NAMALWA (cell line): ENCODE data around the gene GCN1.
A peak's percentile ranks its signal among the peaks of the same experiment; 100 is the strongest.
"Not testable (repeated sequence)": the region's sequence is repeated elsewhere in the genome, so short reads cannot be mapped to it uniquely, and the experiment has no call there.

Source experiments
- DNase-seq: peaks from one replicate; pipeline ENCODE4 v3.0.0-alpha.2; 2015; ENCODE audit warnings: low spot score

The GCN1 gene

DNA sequence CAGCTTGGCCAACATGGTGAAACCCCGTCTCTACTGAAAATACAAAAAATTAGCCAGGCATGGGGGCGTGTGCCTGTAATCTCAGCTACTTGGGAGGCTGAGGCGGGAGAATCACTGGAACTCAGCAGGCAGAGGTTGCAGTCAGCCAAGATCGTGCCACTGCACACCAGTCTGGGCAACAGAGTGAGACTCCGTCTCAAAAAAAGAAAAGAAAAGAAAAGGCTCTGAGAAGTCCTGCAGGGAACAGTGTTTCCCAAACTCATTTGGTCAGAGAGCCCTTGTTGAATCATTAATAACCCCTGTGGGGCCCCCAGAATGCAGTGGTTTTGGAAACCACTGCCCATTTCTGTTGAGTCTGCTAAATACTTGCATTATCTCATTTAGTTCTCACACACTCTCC lies 18.7 kb upstream of the GCN1 start:
- not testable (repeated sequence) for DNase-seq

DNA sequence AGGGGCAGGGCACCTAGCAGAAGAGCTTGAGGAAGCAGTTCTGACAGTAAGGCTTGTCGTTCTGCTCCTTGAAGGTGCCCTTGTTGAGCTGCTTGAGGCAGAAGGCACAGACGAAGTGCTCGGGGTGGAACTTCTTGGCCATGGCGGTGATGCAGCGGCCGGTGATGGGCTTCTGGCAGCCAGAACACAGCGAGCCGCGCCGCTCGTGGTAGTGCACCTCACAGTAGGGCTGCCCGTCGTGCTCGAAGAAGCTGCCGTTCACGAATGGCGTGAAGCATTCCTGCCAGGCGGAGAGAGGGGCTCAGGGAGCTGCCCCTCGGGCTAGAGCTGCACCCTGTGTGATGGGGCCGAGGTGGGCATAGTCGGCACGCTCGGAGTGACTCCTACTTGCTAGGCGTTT lies 17.8 kb upstream of the GCN1 start:
- no peak for DNase-seq

DNA sequence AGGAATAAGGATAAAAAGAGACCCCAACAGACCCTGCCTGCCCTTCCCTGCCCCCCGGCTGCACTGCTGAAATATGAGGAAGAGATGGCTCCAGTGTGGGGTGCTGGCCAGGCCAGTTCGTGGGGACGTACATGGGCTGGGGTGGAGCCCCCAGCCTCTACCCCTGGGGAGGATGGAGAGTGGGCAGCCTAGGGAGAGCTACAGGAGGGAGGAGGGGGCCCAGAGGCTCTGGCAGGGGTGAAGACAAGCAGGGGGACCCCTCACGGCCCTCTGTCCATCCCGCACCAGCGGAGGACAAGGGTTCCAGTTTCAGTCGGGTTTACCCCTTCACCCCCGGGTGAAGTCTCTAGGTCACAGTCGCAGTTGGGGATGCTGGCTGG lies 17.4 kb upstream of the GCN1 start:
- no peak for DNase-seq

DNA sequence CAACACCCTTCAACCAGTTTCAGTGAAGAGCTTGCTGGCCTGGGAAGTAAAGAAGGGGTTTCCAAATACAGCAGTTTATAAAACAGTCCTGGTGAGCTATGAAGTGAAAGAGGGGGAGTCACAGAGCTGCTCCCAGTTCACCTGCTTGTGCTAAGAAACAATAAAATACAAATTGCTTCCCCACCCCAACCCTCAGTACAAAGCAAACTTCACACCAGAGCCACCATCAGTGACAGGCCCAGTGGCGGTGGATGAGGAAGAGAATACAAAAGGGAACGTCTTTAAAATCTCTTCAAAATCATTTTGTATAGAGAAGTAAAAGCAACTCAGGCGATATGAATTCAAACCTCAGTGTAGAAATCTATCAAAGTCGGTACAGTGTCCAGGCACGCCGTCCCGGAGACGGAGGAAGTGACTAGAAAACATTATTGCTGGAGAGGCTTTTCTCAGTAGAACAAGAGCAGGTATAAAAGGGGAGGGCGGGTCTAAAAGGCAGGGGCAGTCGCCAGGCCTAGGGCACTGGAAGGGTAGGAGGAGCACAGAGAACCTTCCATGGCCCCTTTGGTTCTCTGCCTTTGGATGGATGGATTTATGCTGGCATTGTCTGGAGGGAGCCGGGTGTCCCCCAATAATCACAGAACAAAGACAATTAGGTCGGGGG lies 16.9 kb upstream of the GCN1 start:
- DNase-seq = no peak

DNA sequence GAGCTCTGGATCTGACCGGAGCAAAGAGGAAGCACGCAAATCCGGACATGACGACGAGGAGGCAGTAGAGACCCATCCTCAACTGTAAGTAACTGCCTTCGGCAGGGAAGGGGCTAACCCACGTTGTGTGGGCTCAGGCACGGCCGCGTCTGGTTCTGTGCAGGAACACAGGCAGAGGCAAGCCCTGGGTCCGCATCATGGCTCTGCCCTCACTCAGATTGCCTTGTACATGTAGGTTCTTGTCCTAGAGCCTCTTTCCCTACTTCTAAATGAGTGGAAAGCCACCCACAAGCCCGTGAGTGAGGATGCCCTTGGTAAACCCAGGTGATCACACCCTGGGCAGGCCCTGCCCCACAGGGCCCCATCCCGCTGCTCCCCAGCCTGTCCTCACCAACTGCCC lies 15.3 kb upstream of the GCN1 start:
- no peak for DNase-seq

DNA sequence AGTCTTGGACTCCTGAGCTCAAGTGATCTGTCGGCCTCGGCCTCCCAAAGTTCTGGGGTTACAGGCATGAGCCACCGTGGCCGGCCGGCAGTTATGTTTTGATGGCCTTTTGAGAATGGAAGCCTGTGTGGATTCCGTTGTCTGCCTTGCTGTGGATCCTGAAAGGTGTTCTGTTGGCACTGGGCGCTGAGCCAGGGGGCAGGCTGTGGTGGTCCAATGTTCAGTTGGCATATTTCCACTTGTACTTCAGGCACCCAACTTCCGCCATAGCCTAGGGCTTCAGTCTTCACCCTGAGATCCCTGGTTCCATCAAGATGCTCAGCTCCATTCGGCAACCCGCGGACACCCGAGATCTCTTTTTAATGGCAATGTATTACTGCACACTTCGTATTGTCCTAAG lies 12.7 kb upstream of the GCN1 start:
- no peak for DNase-seq

DNA sequence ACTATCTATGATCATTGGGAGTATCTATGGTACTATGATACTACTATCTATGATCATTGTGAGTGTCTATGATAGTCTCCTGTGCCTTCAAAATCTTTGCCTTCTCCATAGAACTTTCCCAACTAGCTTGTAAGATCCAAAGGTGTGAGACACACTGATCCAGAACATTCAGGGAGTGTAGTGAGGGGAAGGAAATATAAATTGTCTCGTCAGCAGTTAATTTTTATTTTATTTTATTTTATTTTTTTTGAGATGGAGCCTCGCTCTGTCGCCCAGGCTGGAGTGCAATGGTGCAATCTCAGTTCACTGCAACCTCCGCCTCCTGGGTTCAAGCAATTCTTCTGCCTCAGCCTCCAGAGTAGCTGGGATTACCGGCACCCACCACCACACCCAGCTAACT lies 12.3 kb upstream of the GCN1 start:
- not testable (repeated sequence) for DNase-seq

DNA sequence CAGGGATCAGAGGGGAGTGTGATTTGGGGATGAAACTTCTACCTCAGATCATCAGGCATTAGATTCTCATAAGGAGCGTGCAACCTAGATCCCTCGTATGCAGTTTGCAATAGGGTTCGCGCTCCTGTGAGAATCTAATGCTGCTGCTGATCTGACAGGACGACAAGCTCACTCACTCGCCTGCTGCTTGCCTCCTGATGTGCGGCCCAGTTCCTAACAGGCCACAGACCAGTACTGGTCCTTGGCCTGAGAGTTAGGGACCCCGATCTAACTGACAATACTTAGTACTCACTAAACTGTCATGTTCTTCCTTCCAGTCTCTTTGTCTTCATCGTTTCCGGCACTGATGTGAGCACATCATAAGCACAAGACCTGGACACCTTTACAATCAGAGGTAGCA lies 11.7 kb upstream of the GCN1 start:
- DNase-seq = no peak

DNA sequence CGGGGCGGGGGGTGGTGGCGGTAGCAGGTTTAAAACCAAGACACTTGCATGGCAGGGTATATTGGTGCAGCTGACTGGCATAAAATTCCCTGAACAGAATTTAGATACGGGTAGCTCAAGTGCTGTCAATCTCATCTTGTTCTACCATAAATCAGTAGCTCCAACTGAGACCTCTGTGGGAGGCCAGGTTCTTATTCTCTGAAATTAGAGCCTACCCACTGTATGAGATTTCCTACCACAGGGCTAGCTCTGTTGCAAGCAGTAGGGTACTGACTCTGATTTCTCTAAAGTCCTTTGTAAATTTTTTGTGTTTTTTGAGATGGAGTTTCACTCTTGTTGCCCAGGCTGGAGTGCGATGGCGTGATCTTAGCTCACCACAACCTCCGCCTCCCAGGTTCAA lies 9.7 kb upstream of the GCN1 start:
- DNase-seq = no peak

DNA sequence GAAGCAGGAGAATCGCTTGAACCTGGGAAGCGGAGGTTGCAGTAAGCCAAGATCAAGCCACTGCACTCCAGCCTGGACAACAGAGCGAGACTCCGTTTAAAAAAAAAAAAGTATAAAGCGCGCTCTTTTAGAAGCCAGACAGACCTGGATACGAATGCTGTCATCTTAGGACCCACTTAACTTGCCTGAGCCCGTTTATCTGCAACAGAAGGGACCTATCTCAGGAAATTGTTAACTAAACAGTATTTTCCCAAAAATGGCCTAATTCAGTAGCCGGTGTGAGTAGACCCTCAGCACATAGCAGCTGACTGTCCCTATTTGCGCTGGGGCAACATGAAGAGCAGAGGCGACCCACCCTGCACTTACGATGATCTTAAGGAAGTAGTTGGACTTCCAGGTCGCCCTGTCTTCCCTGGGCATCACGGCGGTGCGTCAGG lies 5.9 kb upstream of the GCN1 start:
- peak; percentile 34 for DNase-seq

DNA sequence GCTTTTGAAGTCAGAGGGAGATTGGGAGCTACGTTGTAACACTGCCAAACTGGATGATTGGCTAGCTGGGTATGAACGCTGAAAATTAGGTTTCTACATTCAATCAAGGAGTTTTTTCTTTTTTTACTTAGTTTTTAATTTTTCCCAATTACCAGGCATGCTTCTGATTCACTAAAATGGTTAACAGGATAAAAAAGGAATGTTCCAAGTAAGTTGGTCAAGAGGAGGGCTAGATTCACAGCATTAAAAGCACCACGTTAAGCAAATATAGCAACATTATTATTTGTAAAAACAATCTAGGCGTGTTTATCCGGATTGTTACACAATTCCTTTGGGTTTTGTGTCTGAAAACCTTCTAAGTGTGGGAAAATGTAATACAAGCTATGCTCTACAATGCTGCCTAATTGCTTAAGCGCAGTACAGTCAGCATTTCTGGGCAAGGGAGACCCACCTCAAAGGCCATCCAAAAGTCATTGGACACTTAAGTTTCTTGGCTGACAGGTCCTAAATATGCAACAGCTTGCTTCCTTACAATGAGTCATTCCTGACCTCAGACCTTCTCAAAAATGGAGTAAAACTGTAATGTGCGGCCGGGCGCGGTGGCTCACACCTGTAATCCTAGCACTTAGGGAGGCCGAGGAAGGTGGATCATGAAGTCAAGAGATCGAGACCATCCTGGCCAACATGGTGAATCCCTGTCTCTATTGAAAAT lies 5.2 kb upstream of the GCN1 start:
- DNase-seq = peak; percentile 45

DNA sequence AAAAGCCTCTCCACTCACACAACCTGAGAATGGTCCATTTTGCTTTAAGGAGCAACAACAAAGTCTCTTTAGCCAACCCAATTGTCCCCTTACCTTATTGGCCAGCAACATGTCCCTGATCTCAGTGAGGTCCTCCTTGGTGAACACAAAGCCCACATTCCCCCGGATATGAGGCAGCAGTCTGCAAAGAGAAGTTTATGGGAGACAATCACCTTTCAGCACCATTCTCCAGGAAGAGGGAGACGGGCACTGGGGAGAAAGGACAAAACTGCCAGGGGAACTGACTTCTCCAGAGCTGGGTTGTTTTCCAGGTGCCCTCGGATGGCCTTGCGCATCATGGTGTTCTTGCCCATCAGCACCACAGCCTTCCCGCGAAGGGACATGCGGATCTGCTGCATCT lies 4.5 kb upstream of the GCN1 start:
- peak; percentile 24 for DNase-seq

DNA sequence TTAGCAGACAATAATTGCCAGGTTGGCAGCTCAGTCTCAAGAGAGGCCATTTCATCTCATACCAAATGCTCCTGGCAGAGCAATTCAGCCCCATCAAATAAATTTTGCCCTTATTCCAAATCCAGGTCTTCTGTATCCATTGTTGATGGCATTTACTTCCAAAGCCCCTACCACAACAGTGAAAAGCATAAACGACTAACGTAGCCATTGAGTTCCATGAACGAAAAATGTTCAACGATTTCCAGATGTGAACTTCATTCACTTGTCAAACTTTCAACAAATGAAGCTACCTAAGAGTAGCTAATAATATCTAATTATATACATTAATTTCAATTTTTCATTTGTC lies 3.0 kb upstream of the GCN1 start:
- no peak for DNase-seq

DNA sequence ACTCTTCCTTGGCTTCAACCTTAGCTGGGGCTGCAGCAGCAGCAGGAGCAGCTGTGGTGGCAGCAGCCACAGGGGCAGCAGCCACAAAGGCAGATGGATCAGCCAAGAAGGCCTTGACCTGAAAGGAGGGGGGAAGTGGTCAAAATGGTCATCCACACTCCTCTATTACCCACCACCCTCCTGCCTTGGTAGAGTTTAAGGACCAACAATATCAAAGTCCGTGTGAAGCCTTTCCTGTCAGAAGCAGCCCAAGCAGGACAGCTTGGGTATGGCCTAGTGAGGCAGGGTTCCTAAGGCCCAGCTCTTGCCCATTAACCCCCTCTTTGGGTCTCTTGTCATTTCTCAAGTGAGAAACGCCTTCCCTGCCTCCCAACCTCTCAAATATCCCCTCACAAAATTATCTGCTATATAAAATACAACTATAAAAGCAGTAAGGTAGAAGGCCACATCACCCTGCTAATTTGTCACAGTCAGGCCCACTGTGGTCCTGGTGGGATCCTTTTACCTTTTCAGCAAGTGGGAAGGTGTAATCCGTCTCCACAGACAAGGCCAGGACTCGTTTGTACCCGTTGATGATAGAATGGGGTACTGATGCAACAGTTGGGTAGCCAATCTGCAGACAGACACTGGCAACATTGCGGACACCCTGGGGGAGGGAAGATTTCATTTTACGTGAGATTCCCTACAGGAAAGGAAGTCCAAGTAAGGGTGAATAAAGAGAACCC lies 2.5 kb upstream of the GCN1 start:
- DNase-seq = peak; percentile 34

DNA sequence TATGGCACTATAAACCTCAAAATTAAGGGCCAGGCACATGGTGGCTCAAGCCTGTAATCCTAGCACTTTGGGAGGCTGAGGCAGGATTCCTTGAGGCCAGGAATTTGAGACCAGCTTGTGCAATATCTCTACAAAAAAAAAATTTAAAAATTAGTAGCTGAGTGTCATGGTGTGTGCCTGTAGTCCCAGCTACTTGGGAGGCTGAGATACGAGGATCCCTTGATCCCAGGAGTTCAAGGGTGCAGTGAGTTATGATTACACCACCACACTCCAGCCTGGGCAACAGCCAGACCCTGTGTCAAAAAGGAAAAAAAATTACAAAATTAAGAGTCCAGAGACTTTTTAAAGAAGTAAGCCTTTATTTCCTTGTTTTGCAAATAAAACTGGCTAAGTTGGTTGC lies 1.8 kb upstream of the GCN1 start:
- DNase-seq = no peak

DNA sequence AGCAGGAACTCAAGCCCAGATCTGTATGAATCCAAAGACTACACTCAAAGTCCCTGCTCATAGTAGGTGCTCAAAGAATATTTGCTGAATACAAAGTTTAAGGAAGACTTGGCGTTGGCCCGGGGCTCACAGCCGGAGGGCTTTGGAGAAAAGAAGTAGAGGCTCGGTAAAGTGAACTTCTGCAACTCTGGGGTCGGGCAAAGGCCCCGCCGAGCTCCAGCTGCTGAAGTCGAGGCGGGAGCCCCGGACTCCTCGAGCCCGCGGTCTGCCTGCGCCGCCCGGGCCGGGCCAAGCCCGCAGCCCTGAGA lies 335 bp downstream of the GCN1 start:
- DNase-seq = no peak

DNA sequence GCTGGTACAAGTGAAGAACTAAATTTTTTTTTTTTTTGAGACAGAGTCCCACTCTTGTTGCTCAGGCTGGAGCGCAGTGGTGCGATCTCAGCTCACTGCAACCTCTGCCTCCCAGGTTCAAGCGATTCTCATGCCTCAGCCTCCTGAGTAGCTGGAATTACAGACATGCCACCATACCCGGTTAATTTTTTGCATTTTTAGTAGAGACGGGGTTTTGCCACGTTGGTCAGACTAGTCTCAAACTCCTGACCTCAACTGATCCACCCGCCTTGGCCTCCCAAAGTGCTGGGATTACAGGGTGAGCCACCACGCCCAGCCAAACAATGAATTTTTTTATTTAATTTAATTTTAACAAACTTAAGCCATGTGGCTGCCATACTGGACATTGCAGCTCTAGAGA lies 1.2 kb downstream of the GCN1 start:
- DNase-seq = not testable (repeated sequence)

DNA sequence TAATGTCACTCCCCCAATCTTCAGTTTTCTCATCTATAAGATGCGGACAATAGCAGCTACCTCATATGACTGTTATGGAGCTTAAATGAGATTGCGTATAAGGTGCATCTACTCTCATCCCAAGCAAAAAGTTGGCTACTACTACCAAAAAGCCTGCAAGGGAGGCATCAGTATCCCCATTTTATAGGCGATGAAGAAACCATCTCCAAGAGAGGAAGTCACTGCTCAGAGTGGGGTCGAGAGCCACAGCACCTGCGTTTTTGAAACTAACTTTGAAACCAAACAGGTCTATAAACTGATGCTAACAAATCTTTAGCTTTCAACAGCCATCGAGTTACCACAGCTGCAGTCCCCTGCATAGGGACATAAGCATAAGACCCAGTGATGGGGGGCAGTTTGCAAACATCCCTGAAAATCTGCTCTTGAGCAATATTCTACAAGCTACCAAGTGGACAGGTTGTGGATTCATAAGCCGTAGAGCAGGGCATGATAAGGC lies 3.5 kb downstream of the GCN1 start:
- peak; percentile 49 for DNase-seq

DNA sequence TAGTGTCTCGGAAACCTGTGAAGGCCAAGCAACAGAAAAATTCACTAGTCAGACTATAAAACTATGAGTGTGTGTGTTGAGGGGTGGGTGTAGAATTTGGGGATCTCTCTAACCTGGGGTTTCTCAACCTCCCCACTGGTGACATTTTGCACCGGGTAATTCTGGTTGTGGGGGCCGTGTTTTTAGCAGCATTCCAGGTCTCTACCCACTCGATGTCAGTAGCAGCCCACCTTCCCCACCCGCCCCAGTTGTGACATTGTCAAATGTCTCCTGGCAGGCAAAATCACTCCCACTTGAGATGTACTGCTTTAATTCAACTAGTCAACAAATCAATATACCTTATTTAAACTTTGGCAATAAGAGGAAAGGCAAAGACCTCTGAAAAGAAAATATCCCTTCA lies 4.1 kb downstream of the GCN1 start:
- DNase-seq = no peak

DNA sequence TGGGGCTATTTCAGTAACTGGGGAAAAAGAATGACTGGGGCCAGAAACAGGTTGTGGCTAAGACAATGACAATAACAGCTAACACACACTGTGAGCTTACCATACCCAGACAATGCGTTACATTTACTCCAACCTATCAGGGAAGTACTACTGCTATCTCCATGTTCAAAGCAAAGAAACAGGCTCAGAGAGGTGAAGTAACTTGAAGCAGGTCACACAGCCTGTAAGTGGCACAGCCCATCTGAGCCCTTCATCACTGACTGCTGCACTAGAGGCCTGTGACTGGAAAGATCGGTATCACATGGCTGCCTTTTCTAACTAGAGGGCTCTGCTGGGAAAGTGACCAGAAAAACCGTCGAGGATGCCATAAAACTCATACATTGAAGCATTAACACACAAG lies 7.9 kb downstream of the GCN1 start:
- DNase-seq = no peak

DNA sequence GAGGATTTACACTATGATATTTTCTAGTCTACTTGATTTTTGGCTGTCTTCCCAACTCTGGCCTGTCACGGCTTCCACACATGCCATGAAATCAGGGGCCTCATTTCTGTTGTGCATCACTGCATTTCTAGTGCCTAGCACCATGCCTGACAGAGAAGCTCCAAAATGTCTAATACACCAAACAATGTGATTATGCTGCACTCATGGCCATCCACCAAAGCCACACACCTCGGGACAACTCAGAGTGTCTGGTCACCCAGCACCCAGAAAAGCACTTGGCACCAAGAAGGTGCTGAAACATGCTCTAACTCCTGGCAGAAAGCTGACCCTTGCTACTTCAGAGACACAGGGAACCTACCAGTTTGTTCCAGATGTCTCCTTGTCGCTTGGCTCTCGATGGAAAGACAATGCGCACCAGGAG lies 11.3 kb downstream of the GCN1 start:
- DNase-seq = no peak

DNA sequence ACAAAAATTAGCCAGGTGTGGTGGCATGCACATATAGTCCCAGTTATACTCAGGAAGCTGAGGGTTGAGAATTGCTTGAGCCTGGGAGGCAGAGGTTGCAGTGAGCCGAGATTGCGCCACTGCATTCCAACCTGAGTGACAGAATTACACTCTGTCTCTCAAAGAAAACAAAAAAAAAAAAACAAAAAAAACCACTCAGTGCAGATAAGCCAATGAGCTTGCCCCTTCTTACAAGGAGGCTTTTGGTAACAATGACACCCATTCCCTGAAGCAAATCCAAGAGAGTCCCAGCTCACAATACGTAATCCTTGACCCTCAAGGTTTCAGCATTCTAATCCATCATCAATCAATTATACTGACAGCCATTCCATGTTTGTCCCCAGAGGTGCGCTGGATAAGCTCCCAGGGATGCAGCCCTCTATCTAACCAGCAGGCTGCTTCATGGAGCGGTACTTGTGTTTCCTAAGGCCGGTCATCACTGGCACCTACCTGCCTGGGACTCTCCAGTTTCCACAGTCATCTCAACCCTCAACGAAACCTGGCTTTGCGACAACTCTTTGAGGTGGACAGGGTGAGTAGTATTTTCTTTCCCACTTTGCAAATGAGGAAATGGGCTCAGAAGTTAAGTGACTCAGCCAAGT lies 12.4 kb downstream of the GCN1 start:
- DNase-seq = no peak

DNA sequence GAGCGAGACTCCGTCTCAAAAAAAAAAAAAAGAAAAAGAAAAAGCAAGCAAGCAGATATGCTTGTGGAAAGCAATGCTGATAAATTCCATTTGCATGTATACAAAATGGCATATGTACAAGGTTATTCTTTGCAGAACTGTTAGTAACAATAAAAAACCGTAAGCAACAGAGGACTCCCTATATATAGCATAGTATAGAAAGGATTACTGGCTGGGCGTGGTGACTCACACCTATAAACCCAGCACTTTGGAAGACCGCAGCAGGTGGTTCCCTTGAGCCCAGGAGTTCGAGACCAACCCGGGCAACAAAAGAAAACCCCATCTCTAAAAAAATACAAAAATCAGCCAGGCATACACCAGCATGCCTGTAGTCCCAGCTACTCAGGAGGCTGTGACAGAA lies 13.5 kb downstream of the GCN1 start:
- DNase-seq = no peak
